ENCODE measurements around the gene FHAD1. TPM values are rescaled to one million over a fixed set of nuclear protein-coding genes. Genes with fewer than 3 reads are reported as not detected.
A peak's percentile ranks its signal among the peaks of the same experiment; 100 is the strongest.

FHAD1 gene
- total and polyA plus RNA-seq, 9 of the 15 experiments (the other 6 are each of a cell fraction or from before 2014, with no cell fraction given) = 0.32 to 2.1 (median 1.5) TPM; not detected in 1

DNA sequence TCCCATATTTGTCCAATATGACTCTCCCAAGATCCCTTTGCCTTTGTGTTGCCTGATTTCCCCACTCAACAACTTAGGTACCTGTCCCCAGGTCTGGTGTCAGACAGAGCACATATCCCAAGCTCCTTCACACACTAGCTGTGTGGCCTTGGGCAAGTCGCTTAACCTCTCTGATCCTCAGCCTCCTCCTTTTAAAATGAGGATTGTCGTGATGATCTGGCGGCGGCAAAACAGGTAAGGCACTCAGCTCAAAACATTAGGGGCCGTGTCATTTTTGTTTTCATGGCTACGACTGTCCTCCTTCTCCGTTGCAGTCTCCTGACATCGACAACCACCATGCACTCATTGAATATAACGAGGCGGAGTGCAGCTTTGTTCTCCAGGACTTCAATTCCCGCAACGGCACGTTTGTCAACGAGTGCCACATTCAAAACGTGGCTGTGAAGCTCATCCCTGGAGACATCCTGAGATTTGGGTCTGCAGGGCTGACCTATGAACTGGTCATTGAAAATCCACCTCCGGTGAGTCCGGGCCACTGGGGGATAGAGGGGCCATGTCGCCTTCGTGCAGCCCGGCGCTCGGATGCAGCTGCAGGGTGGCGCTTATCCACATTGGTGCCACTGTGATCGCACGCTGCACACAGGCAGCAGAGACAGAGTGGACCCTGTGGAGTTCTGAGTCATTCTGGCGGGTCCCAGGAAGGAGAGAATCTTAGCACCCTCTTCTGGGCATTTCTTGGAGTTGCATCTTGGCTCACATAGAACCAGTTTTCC lies 25.2 kb downstream of the FHAD1 start (continued):
- TF ChIP-seq ELF2 (CRISPR knock-in tag; IDR thresholded peaks at IDR 0.05) = no peak
- TF ChIP-seq ZC3H8 (IDR thresholded peaks at IDR 0.05) = no peak
- no peak for TF ChIP-seq ZNF324 (CRISPR knock-in tag; IDR thresholded peaks at IDR 0.05)
- no peak for TF ChIP-seq DNMT1 (IDR thresholded peaks at IDR 0.05)
- TF ChIP-seq, protein P1, sequence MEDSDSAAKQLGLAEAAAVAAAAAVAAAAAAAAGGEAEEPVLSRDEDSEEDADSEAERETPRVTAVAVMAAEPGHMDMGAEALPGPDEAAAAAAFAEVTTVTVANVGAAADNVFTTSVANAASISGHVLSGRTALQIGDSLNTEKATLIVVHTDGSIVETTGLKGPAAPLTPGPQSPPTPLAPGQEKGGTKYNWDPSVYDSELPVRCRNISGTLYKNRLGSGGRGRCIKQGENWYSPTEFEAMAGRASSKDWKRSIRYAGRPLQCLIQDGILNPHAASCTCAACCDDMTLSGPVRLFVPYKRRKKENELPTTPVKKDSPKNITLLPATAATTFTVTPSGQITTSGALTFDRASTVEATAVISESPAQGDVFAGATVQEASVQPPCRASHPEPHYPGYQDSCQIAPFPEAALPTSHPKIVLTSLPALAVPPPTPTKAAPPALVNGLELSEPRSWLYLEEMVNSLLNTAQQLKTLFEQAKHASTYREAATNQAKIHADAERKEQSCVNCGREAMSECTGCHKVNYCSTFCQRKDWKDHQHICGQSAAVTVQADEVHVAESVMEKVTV (CRISPR knock-in tag; IDR thresholded peaks at IDR 0.05) = peak; percentile 94
- no peak for TF ChIP-seq POLR2G (IDR thresholded peaks at IDR 0.05; ENCODE audit: low read depth, low read length)

DNA sequence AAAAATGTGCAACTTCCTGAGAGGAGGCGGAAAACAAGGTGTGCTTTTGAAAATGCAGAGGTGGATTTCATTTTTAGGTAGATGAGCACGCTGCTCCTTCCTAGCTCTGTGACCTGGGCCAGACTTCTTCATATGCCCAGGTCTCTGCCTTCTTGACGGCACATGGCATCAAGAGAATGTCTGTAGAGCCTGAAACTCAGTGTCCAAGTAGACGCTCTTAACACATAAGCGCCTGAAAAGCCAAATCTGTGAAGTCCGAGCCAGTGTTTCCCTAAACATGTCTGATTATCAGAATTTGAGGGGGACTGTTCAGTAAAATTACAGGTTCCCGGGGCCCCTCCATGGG lies 25.7 kb downstream of the FHAD1 start:
- Histone ChIP-seq H2AFZ (ENCODE audit: low read depth, low read length) (no peak overlapping the region), H3K4me3 (no peak overlapping the region), H4K20me1 (replicated peaks; ENCODE audit: control insufficient read depth, insufficient read depth, low read length) (no peaks in the 10 kb centered on the region), H3K27me3 (ENCODE audit: control insufficient read depth in 2 of 2, insufficient read depth in 2 of 2, low read length in 2 of 2) (peaks cover 24 to 37% of the 10 kb centered on the region in 2 experiments), H3K9me3 (replicated peaks; ENCODE audit: control insufficient read depth, insufficient read depth, low read depth, low read length) (no peaks in the 10 kb centered on the region), H3K36me3 (ENCODE audit: control insufficient read depth, insufficient read depth, low read length) (no peaks in the 10 kb centered on the region), H3K79me2 (ENCODE audit: control insufficient read depth, insufficient read depth, low read length) (no peaks in the 10 kb centered on the region), H3K9me1 (ENCODE audit: control insufficient read depth, insufficient read depth, low read length) (no peaks in the 10 kb centered on the region), H3K27ac (ENCODE audit: extremely low read depth, low read depth, low read length) (no peak overlapping the region), H3K4me2 (ENCODE audit: insufficient read depth, low read length) (no peak overlapping the region), H3K4me1 (replicated peaks in 1 of 2; ENCODE audit: control insufficient read depth in 2 of 2, insufficient read depth in 2 of 2, low read length in 2 of 2) (peaks cover 0 to 3% of the 10 kb centered on the region in 2 experiments; a peak in 3 of 5 replicates), H3K9ac (ENCODE audit: insufficient read depth in 1 of 2, low read depth in 2 of 2, low read length in 2 of 2) (no peak overlapping the region)
- no TSS peak for BruUV-seq (replicated peaks)
- ATAC-seq (peak; percentile 25), FAIRE-seq (no peak), DNase-seq (ENCODE audit: extremely low read depth in 1 of 4, low spot score in 3 of 4) (no peak)
- CTCF ChIA-PET (ENCODE audit: low intra/inter-chr PET ratio) = interaction anchor here (0.8 to 3.9 kb wide), 4 partner anchors 32 to 160 kb away, joined by 3 to 39 read pairs (median 8); no protein-coding TSS in a partner anchor
- intact Hi-C loops (cut with micrococcal nuclease) = loop anchor here (1.0 to 2.0 kb wide), 3 partner anchors 32 to 144 kb away; no protein-coding TSS in a partner anchor
- no peak for TF ChIP-seq ZNF143 (CRISPR knock-in tag; IDR thresholded peaks at IDR 0.05)
- TF ChIP-seq DIDO1 (tag; IDR thresholded peaks at IDR 0.05; ENCODE audit: low read depth) = no peak
- 0 out of 2 replicates have a peak, but pooled peaks have one; percentile 47 for TF ChIP-seq FOSL1 (tag; conservative IDR thresholded peaks at IDR 0.05)
- peak in 1 of 2 experiments; percentile 43; a peak in 1 of 4 replicates for TF ChIP-seq SRF (CRISPR knock-in tag; IDR thresholded peaks at IDR 0.05)
- 0 out of 2 replicates have a peak, but pooled peaks have one; percentile 4 for TF ChIP-seq SP1 (CRISPR knock-in tag; IDR thresholded peaks at IDR 0.05)
- peak; percentile 46; the same call in 1 of the 2 replicates for TF ChIP-seq KLF1 (tag; IDR thresholded peaks at IDR 0.05)
- TF ChIP-seq BMI1 (IDR thresholded peaks at IDR 0.05; ENCODE audit: low read length) = no peak
- in situ Hi-C loops (cut with MboI) = loop anchor here (10.0 kb wide), 1 partner anchor 148 kb away; no protein-coding TSS in a partner anchor
- POLR2A ChIA-PET = no interaction called here
- WGBS (ENCODE audit: insufficient coverage, low coverage, missing lambda C conversion rate) = 5% methylated on average over 7 of the region's 7 CpGs

Data from K562 (cell line).